Measurements from ENCODE around the gene CXCL10. TPM values are rescaled to one million over a fixed set of nuclear protein-coding genes. Genes with fewer than 3 reads are reported as not detected.

Gene CXCL10
- total RNA-seq, 6 donors from 2014 or later = 0.46 to 7.3 (median 3.1) TPM

- 98 to 99% methylated on average over 2 of the region's 2 CpGs for WGBS, 2 donors
Observed at GRCh38 chr4:75976177-75976576, 47.1 kb downstream of the CXCL10 start.

GRCh38 chr4:75973766-75974165, 49.5 kb downstream of the CXCL10 start:
- Histone ChIP-seq H3K9me3 (no peaks in the 10 kb centered on the region), H3K36me3 (peaks cover 36 to 98% (median 76%) of the 10 kb centered on the region in 4 donors), H3K4me3 (no peak overlapping the region), H3K4me1 (no peaks in the 10 kb centered on the region), H3K27ac (no peak overlapping the region), H3K27me3 (no peaks in the 10 kb centered on the region)
- DNase-seq (no peak), ATAC-seq (ENCODE audit: low FRiP score in 2 of 2) (no peak)
- TF ChIP-seq POLR2A (IDR thresholded peaks at IDR 0.05) (no peak), EP300 (IDR thresholded peaks at IDR 0.05) (no peak), POLR2AphosphoS5 (IDR thresholded peaks at IDR 0.05) (no peak), CTCF (IDR thresholded peaks at IDR 0.05) (no peak)

More at GRCh38 chr4:75976177-75976576, 47.1 kb downstream of the CXCL10 start:
- no peak for DNase-seq
- no peak overlapping the region for H3K4me3 ChIP-seq
- no peak for TF ChIP-seq POLR2A (IDR thresholded peaks at IDR 0.05)
- no peaks in the 10 kb centered on the region for H3K9me3 ChIP-seq
- H3K27me3 ChIP-seq = no peaks in the 10 kb centered on the region
- peaks cover 22 to 97% (median 68%) of the 10 kb centered on the region in 4 donors for H3K36me3 ChIP-seq
- H3K4me1 ChIP-seq = no peaks in the 10 kb centered on the region
- no peak overlapping the region for H3K27ac ChIP-seq
- no peak for ATAC-seq (ENCODE audit: low FRiP score in 2 of 2)

Other genes with a start within 250 kb of the CXCL10 start
- not detected for gene PPEF2, start 121.0 kb downstream of the CXCL10 start, total RNA-seq
- 10 to 100 TPM; 14.4 to 45.6 (median 36.7) TPM for gene NAAA, start 82.5 kb downstream of the CXCL10 start, total RNA-seq
- 10 to 100 TPM; 23.2 to 32.3 (median 28.1) TPM for gene SDAD1, start 32.6 kb downstream of the CXCL10 start, total RNA-seq
- gene CXCL9, start 16.0 kb downstream of the CXCL10 start, total RNA-seq = 1 to 10 TPM in 3 of 6 donors, under 1 TPM in 2, not detected in 1; 0.89 to 6.6 (median 1.3) TPM
- under 1 TPM in 3 of 6 donors, not detected in 3; 0.30 to 0.98 (median 0.31) TPM for gene CXCL11, start 12.6 kb upstream of the CXCL10 start, total RNA-seq
- under 1 TPM in 1 of 6 donors, not detected in 5; 0.55 TPM for gene ART3, start 51.2 kb upstream of the CXCL10 start, total RNA-seq
- gene NUP54, start 124.9 kb upstream of the CXCL10 start, total RNA-seq = 10 to 100 TPM; 13.7 to 42.0 (median 29.4) TPM
- gene SCARB2, start 190.3 kb upstream of the CXCL10 start, total RNA-seq = 100 to 1,000 TPM; 103 to 190 (median 174) TPM
- 10 to 100 TPM in 2 of 6 donors, 1 to 10 TPM in 4; 4.0 to 17.5 (median 6.5) TPM for gene FAM47E, start 228.2 kb upstream of the CXCL10 start, total RNA-seq